Measurements from ENCODE around the gene PLCL2.

Gene PLCL2

GRCh38 chr3:17021614-17022013 lies 136.9 kb downstream of the PLCL2 start:
- Histone ChIP-seq H4K8ac (ENCODE audit: low read length) (no peak overlapping the region), H3K79me1 (replicated peaks; ENCODE audit: low read length, poor library complexity, severe bottlenecking) (no peaks in the 10 kb centered on the region), H3K27ac (ENCODE audit: low read length, poor library complexity, severe bottlenecking) (no peak overlapping the region), H2BK120ac (ENCODE audit: low read depth, low read length) (no peak overlapping the region), H2AK5ac (ENCODE audit: low read length, severe bottlenecking) (no peak overlapping the region), H3K36me3 (ENCODE audit: control insufficient read depth in 1 of 2, insufficient read depth in 2 of 2, low read depth in 1 of 2, low read length in 2 of 2) (peaks cover 0 to 6% of the 10 kb centered on the region in 2 experiments), H3K4me2 (ENCODE audit: low read length, poor library complexity, severe bottlenecking) (no peak overlapping the region), H3K23ac (ENCODE audit: low read length in 2 of 2) (no peak overlapping the region), H3K4ac (ENCODE audit: low read depth in 1 of 2, low read length in 2 of 2) (no peak overlapping the region), H3K4me3 (ENCODE audit: insufficient read depth in 1 of 2, low read depth in 1 of 2, low read length in 2 of 2) (no peak overlapping the region), H2BK15ac (ENCODE audit: low read depth, poor library complexity, severe bottlenecking) (no peak overlapping the region), H3K14ac (ENCODE audit: low read length in 2 of 2) (no peak overlapping the region), H3K9me3 (ENCODE audit: control insufficient read depth, low read length) (no peaks in the 10 kb centered on the region), H2AFZ (ENCODE audit: low read depth, low read length) (no peak overlapping the region), H3K18ac (ENCODE audit: low read depth in 1 of 2, low read length in 2 of 2) (no peak overlapping the region), H4K91ac (ENCODE audit: low read length) (no peak overlapping the region), H3K27me3 (ENCODE audit: control insufficient read depth in 1 of 2, insufficient read depth in 1 of 2, low read length in 2 of 2) (no peaks in the 10 kb centered on the region), H2BK5ac (ENCODE audit: low read depth, low read length, poor library complexity, severe bottlenecking) (no peak overlapping the region), H2BK12ac (ENCODE audit: low read length in 2 of 2) (no peak overlapping the region), H3K4me1 (ENCODE audit: control insufficient read depth, insufficient read depth, low read depth, low read length) (no peaks in the 10 kb centered on the region), H3K9ac (ENCODE audit: low read length) (no peak overlapping the region)
- no peak for DNase-seq
- 96% methylated on average over 1 of the region's 1 CpG for WGBS

- no peak overlapping the region for H3K18ac ChIP-seq (ENCODE audit: low read depth in 1 of 2, low read length in 2 of 2)
Measured at GRCh38 chr3:17023006-17023664, 138.4 kb downstream of the PLCL2 start.

GRCh38 chr3:17025594-17026139 lies 140.9 kb downstream of the PLCL2 start:
- 93% methylated on average over 5 of the region's 5 CpGs for WGBS
- H3K23ac ChIP-seq (ENCODE audit: low read length in 2 of 2): no peak overlapping the region
- no peak overlapping the region for H2BK5ac ChIP-seq (ENCODE audit: low read depth, low read length, poor library complexity, severe bottlenecking)
- no peak overlapping the region for H4K8ac ChIP-seq (ENCODE audit: low read length)
- H3K4me2 ChIP-seq (ENCODE audit: low read length, poor library complexity, severe bottlenecking): no peak overlapping the region
- no peak overlapping the region for H4K91ac ChIP-seq (ENCODE audit: low read length)
- H3K36me3 ChIP-seq (ENCODE audit: control insufficient read depth in 1 of 2, insufficient read depth in 2 of 2, low read depth in 1 of 2, low read length in 2 of 2): no peaks in the 10 kb centered on the region
- H3K14ac ChIP-seq (ENCODE audit: low read length in 2 of 2): no peak overlapping the region
- no peaks in the 10 kb centered on the region for H3K4me1 ChIP-seq (ENCODE audit: control insufficient read depth, insufficient read depth, low read depth, low read length)
- DNase-seq: no peak
- no peaks in the 10 kb centered on the region for H3K79me1 ChIP-seq (replicated peaks; ENCODE audit: low read length, poor library complexity, severe bottlenecking)
- H2AK5ac ChIP-seq (ENCODE audit: low read length, severe bottlenecking): no peak overlapping the region
- H3K4ac ChIP-seq (ENCODE audit: low read depth in 1 of 2, low read length in 2 of 2): no peak overlapping the region
- H2BK15ac ChIP-seq (ENCODE audit: low read depth, poor library complexity, severe bottlenecking): no peak overlapping the region
- no peak overlapping the region for H2BK12ac ChIP-seq (ENCODE audit: low read length in 2 of 2)
- no peak overlapping the region for H3K18ac ChIP-seq (ENCODE audit: low read depth in 1 of 2, low read length in 2 of 2)
- no peak overlapping the region for H3K4me3 ChIP-seq (ENCODE audit: insufficient read depth in 1 of 2, low read depth in 1 of 2, low read length in 2 of 2)
- no peak overlapping the region for H2BK120ac ChIP-seq (ENCODE audit: low read depth, low read length)
- no peak overlapping the region for H3K27ac ChIP-seq (ENCODE audit: low read length, poor library complexity, severe bottlenecking)
- H3K9ac ChIP-seq (ENCODE audit: low read length): no peak overlapping the region
- no peak overlapping the region for H2AFZ ChIP-seq (ENCODE audit: low read depth, low read length)
- H3K9me3 ChIP-seq (ENCODE audit: control insufficient read depth, low read length): no peaks in the 10 kb centered on the region
- H3K27me3 ChIP-seq (ENCODE audit: control insufficient read depth in 1 of 2, insufficient read depth in 1 of 2, low read length in 2 of 2): no peaks in the 10 kb centered on the region

More at GRCh38 chr3:17023006-17023664, 138.4 kb downstream of the PLCL2 start:
- 47% methylated on average over 3 of the region's 6 CpGs for WGBS
- Histone ChIP-seq H2BK15ac (ENCODE audit: low read depth, poor library complexity, severe bottlenecking) (no peak overlapping the region), H2BK12ac (ENCODE audit: low read length in 2 of 2) (no peak overlapping the region), H4K8ac (ENCODE audit: low read length) (no peak overlapping the region), H2BK120ac (ENCODE audit: low read depth, low read length) (no peak overlapping the region), H3K23ac (ENCODE audit: low read length in 2 of 2) (no peak overlapping the region), H3K4me2 (ENCODE audit: low read length, poor library complexity, severe bottlenecking) (no peak overlapping the region), H3K27ac (ENCODE audit: low read length, poor library complexity, severe bottlenecking) (no peak overlapping the region), H2AFZ (ENCODE audit: low read depth, low read length) (no peak overlapping the region), H3K36me3 (ENCODE audit: control insufficient read depth in 1 of 2, insufficient read depth in 2 of 2, low read depth in 1 of 2, low read length in 2 of 2) (peaks cover 0 to 2% of the 10 kb centered on the region in 2 experiments), H3K4me3 (ENCODE audit: insufficient read depth in 1 of 2, low read depth in 1 of 2, low read length in 2 of 2) (no peak overlapping the region), H3K9ac (ENCODE audit: low read length) (no peak overlapping the region), H4K91ac (ENCODE audit: low read length) (no peak overlapping the region), H3K27me3 (ENCODE audit: control insufficient read depth in 1 of 2, insufficient read depth in 1 of 2, low read length in 2 of 2) (no peaks in the 10 kb centered on the region), H3K79me1 (replicated peaks; ENCODE audit: low read length, poor library complexity, severe bottlenecking) (no peaks in the 10 kb centered on the region), H2BK5ac (ENCODE audit: low read depth, low read length, poor library complexity, severe bottlenecking) (no peak overlapping the region), H3K14ac (ENCODE audit: low read length in 2 of 2) (no peak overlapping the region), H2AK5ac (ENCODE audit: low read length, severe bottlenecking) (no peak overlapping the region), H3K4ac (ENCODE audit: low read depth in 1 of 2, low read length in 2 of 2) (no peak overlapping the region), H3K9me3 (ENCODE audit: control insufficient read depth, low read length) (no peaks in the 10 kb centered on the region), H3K4me1 (ENCODE audit: control insufficient read depth, insufficient read depth, low read depth, low read length) (no peaks in the 10 kb centered on the region)
- DNase-seq: peak; percentile 16

- H3K9me3 ChIP-seq (ENCODE audit: control insufficient read depth, low read length): no peaks in the 10 kb centered on the region
- H3K23ac ChIP-seq (ENCODE audit: low read length in 2 of 2): no peak overlapping the region
- DNase-seq: no peak
- no peak overlapping the region for H3K4me2 ChIP-seq (ENCODE audit: low read length, poor library complexity, severe bottlenecking)
- H2BK120ac ChIP-seq (ENCODE audit: low read depth, low read length): no peak overlapping the region
- no peak overlapping the region for H3K4ac ChIP-seq (ENCODE audit: low read depth in 1 of 2, low read length in 2 of 2)
- no peak overlapping the region for H3K18ac ChIP-seq (ENCODE audit: low read depth in 1 of 2, low read length in 2 of 2)
- H2AFZ ChIP-seq (ENCODE audit: low read depth, low read length): no peak overlapping the region
- H3K79me1 ChIP-seq (replicated peaks; ENCODE audit: low read length, poor library complexity, severe bottlenecking): no peaks in the 10 kb centered on the region
- no peak overlapping the region for H4K91ac ChIP-seq (ENCODE audit: low read length)
- H2AK5ac ChIP-seq (ENCODE audit: low read length, severe bottlenecking): no peak overlapping the region
- H3K4me3 ChIP-seq (ENCODE audit: insufficient read depth in 1 of 2, low read depth in 1 of 2, low read length in 2 of 2): no peak overlapping the region
- no peak overlapping the region for H3K27ac ChIP-seq (ENCODE audit: low read length, poor library complexity, severe bottlenecking)
- H3K27me3 ChIP-seq (ENCODE audit: control insufficient read depth in 1 of 2, insufficient read depth in 1 of 2, low read length in 2 of 2): no peaks in the 10 kb centered on the region
- no peak overlapping the region for H3K14ac ChIP-seq (ENCODE audit: low read length in 2 of 2)
- no peak overlapping the region for H2BK15ac ChIP-seq (ENCODE audit: low read depth, poor library complexity, severe bottlenecking)
- H2BK5ac ChIP-seq (ENCODE audit: low read depth, low read length, poor library complexity, severe bottlenecking): no peak overlapping the region
- no peak overlapping the region for H2BK12ac ChIP-seq (ENCODE audit: low read length in 2 of 2)
- H4K8ac ChIP-seq (ENCODE audit: low read length): no peak overlapping the region
- no peak overlapping the region for H3K9ac ChIP-seq (ENCODE audit: low read length)
- no peaks in the 10 kb centered on the region for H3K36me3 ChIP-seq (ENCODE audit: control insufficient read depth in 1 of 2, insufficient read depth in 2 of 2, low read depth in 1 of 2, low read length in 2 of 2)
- WGBS: no CpG with 5 or more reads among the region's 1 CpG
- H3K4me1 ChIP-seq (ENCODE audit: control insufficient read depth, insufficient read depth, low read depth, low read length): no peaks in the 10 kb centered on the region
Measured at GRCh38 chr3:17027318-17027717, 142.6 kb downstream of the PLCL2 start.

All from mesenchymal stem cell (in vitro differentiated cells and primary cell).